ENCODE results near the gene NTSR1. TPM values are rescaled to one million over a fixed set of nuclear protein-coding genes. Genes with fewer than 3 reads are reported as not detected.

Gene NTSR1
- total and polyA plus RNA-seq, 2 experiments from 2014 or later: 0.15 to 1.4 TPM

GRCh38 chr20:62690261-62690820, 18.3 kb upstream of the NTSR1 start:
- no peak overlapping the region for H3K4me3 ChIP-seq
- no peaks in the 10 kb centered on the region for H3K4me1 ChIP-seq (ENCODE audit: insufficient read depth)
- TF ChIP-seq ZNF331 (CRISPR knock-in tag; IDR thresholded peaks at IDR 0.05; ENCODE audit: low read depth) (no peak), STAT1 (IDR thresholded peaks at IDR 0.05; ENCODE audit: unreplicated experiment) (no peak), ETS1 (IDR thresholded peaks at IDR 0.05) (no peak), ZNF114 (CRISPR knock-in tag; IDR thresholded peaks at IDR 0.05) (no peak), NANOG (IDR thresholded peaks at IDR 0.05; ENCODE audit: borderline replicate concordance) (no peak), JUNB (IDR thresholded peaks at IDR 0.05; ENCODE audit: unreplicated experiment) (no peak), REST (IDR thresholded peaks at IDR 0.05; ENCODE audit: unreplicated experiment) (no peak), ZNF462 (CRISPR knock-in tag; IDR thresholded peaks at IDR 0.05) (no peak), POLR2AphosphoS5 (IDR thresholded peaks at IDR 0.05; ENCODE audit: low read depth) (no peak), CTCF (conservative IDR thresholded peaks at IDR 0.05; ENCODE audit: low read depth in 2 of 2) (no peak), EZH2 (IDR thresholded peaks at IDR 0.05; ENCODE audit: low read depth, unreplicated experiment) (no peak), EZH2phosphoT487 (IDR thresholded peaks at IDR 0.05; ENCODE audit: unreplicated experiment) (no peak), CREB1 (CRISPR knock-in tag; IDR thresholded peaks at IDR 0.05; ENCODE audit: low read depth) (no peak)
- H2AFZ ChIP-seq: no peak overlapping the region
- no peaks in the 10 kb centered on the region for H3K79me2 ChIP-seq (replicated peaks; ENCODE audit: insufficient read depth)
- Mint-ChIP-seq H3K27ac (no peak overlapping the region), H3K27me3 (ENCODE audit: insufficient read depth, low read depth, poor library complexity) (peaks cover 13% of the 10 kb centered on the region), H3K4me3 (no peak overlapping the region), H3K9me3 (no peaks in the 10 kb centered on the region), H3K36me3 (ENCODE audit: low read depth) (no peaks in the 10 kb centered on the region), H3K4me1 (peaks cover 16% of the 10 kb centered on the region)
- H3K9me2 ChIP-seq (ENCODE audit: insufficient read depth): no peaks in the 10 kb centered on the region
- DNase-seq (ENCODE audit: low spot score) (no peak), ATAC-seq (no peak)
- no peaks in the 10 kb centered on the region for H3K27me3 ChIP-seq (ENCODE audit: insufficient read depth)
- no peaks in the 10 kb centered on the region for H3F3A ChIP-seq (replicated peaks; ENCODE audit: low read depth)
- no peak overlapping the region for H3K27ac ChIP-seq (ENCODE audit: low read depth)
- no peak overlapping the region for H3K4me2 ChIP-seq
- H3K36me3 ChIP-seq (ENCODE audit: insufficient read depth): no peaks in the 10 kb centered on the region
- H4K20me1 ChIP-seq (replicated peaks; ENCODE audit: insufficient read depth): no peaks in the 10 kb centered on the region

All from GM23338 (cell line).